ENCODE results near the gene PRR15.

The PRR15 gene

GRCh38 chr7:29597266-29597665 is 33.6 kb downstream of the PRR15 start:
- TF ChIP-seq CTCF (IDR thresholded peaks at IDR 0.05; ENCODE audit: borderline replicate concordance, control extremely low read depth, extremely low read depth, insufficient read depth, missing control alignments): no peak
- no peak for DNase-seq (ENCODE audit: low spot score)
- in situ Hi-C loops (cut with MboI; ENCODE audit: low sequenced_read_pairs, unreplicated experiment): no loop called here

DNA sequence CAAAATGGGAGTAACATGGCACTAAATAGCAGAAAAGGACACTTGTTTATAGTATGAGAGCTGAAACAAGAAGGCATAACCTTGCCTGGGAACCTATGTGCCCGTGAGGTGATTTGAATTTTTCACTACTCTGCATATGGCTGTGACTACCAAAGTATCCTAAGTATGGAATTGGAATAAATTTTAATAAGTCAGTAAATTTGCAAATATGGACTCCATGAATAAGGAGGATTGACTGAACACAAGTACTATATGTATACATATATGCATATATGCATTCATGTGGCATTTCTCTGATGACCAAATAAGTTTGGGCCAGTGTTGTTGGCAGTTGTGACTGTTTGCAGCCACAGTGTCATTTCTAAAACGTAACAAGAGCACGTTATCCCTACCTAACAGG is 34.5 kb downstream of the PRR15 start:
- in situ Hi-C loops (cut with MboI; ENCODE audit: low sequenced_read_pairs, unreplicated experiment): no loop called here
- no peak for DNase-seq (ENCODE audit: low spot score)
- TF ChIP-seq CTCF (IDR thresholded peaks at IDR 0.05; ENCODE audit: borderline replicate concordance, control extremely low read depth, extremely low read depth, insufficient read depth, missing control alignments): no peak

- in situ Hi-C loops (cut with MboI; ENCODE audit: low sequenced_read_pairs, unreplicated experiment): no loop called here
- TF ChIP-seq CTCF (IDR thresholded peaks at IDR 0.05; ENCODE audit: borderline replicate concordance, control extremely low read depth, extremely low read depth, insufficient read depth, missing control alignments): no peak
- no peak for DNase-seq (ENCODE audit: low spot score)
These were observed 35.0 kb downstream of the PRR15 start for GRCh38 chr7:29598613-29599012.

DNA sequence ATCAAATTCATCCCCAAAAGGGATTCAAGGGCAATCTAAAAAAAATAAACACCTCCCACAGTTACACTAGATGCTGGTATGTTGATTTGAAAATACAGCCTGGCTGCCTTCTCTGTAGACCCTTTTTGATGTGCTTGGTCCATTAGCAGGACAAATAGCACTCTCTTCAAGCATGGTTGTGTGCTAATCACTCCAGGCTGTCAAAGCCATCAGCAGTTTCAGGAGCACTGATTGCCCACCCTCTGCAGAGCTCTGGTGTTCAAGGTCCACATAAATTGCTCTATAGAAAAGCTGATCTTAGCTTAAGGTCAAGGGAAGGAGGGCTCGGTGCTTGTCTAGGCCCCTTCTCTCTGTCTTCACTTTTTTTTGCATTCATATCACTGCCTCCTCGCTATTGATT is 35.4 kb downstream of the PRR15 start:
- DNase-seq (ENCODE audit: low spot score): no peak
- in situ Hi-C loops (cut with MboI; ENCODE audit: low sequenced_read_pairs, unreplicated experiment): no loop called here
- no peak for TF ChIP-seq CTCF (IDR thresholded peaks at IDR 0.05; ENCODE audit: borderline replicate concordance, control extremely low read depth, extremely low read depth, insufficient read depth, missing control alignments)

DNA sequence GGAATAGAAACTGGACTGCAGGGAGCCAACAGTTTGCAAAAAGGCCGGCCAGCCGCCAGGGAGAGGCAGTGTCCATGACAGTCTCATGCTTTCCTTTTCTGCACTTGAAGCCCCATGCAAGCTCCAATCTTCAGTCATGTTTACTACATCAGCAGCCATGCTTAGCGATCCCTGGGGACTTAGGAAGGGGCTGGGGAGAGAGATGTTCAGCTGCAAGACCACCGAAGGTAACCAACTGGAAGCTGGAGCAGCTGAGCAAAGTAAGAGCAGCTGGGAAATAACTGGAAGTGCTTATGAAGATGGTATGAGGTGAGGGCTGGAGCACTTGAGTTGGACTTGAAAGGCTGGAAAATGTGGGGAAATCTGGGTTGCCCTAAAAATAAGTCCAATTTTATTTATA is 37.0 kb downstream of the PRR15 start:
- TF ChIP-seq CTCF (IDR thresholded peaks at IDR 0.05; ENCODE audit: borderline replicate concordance, control extremely low read depth, extremely low read depth, insufficient read depth, missing control alignments): no peak
- in situ Hi-C loops (cut with MboI; ENCODE audit: low sequenced_read_pairs, unreplicated experiment): no loop called here
- no peak for DNase-seq (ENCODE audit: low spot score)

DNA sequence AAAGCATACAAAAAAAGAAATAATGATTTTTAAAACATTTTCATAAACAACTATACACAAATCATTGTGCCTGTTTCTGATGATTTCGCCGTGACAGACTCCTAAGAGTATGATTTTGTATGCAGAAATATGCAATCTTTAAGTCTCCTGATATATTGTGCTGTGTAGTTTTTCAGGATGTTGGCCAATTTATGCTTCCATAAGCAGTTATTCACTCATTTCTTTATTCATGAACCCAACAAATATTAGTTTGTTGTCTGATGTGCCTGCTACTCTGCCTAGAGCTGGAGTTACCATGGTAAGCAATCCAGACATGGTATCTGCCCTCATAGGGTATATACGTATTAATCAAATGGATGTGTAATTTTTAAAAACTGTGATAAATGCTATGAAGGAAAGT is 40.4 kb downstream of the PRR15 start:
- in situ Hi-C loops (cut with MboI; ENCODE audit: low sequenced_read_pairs, unreplicated experiment): no loop called here
- TF ChIP-seq CTCF (IDR thresholded peaks at IDR 0.05; ENCODE audit: borderline replicate concordance, control extremely low read depth, extremely low read depth, insufficient read depth, missing control alignments): no peak
- DNase-seq (ENCODE audit: low spot score): no peak

GRCh38 chr7:29604702-29605101 is 41.1 kb downstream of the PRR15 start:
- no peak for TF ChIP-seq CTCF (IDR thresholded peaks at IDR 0.05; ENCODE audit: borderline replicate concordance, control extremely low read depth, extremely low read depth, insufficient read depth, missing control alignments)
- in situ Hi-C loops (cut with MboI; ENCODE audit: low sequenced_read_pairs, unreplicated experiment): no loop called here
- DNase-seq (ENCODE audit: low spot score): no peak
